ENCODE data around the gene CALU.

DNA sequence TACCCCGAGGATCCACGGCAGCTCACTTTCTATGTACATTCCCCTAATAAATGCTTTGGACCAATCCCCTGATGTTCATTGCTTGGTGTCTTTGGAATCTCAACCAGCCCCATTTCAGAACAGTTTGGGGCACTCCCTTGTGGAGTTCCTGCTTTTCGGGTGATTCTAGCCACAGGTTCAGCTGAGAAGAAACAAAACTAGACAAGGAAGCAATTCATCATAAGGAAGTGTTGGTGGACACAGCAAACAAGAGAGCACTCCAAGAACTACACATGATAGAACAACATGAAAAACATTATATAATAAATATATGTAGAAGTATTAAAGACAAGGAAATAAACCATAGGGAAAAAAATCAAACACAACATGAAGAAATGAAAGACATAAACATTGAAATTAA lies 46.6 kb downstream of the CALU start:
- TF ChIP-seq POLR2A (IDR thresholded peaks at IDR 0.05; ENCODE audit: low read length) (no peak), GATA1 (IDR thresholded peaks at IDR 0.05; ENCODE audit: low read depth, low read length) (no peak)

All from erythroblast (primary cell).